Measurements from ENCODE around the gene MYO3B. TPM values are rescaled to one million over a fixed set of nuclear protein-coding genes. Genes with fewer than 3 reads are reported as not detected.

The MYO3B gene
- polyA plus RNA-seq, 1 of the 3 experiments (the other 2 are of a cell fraction): not detected

DNA sequence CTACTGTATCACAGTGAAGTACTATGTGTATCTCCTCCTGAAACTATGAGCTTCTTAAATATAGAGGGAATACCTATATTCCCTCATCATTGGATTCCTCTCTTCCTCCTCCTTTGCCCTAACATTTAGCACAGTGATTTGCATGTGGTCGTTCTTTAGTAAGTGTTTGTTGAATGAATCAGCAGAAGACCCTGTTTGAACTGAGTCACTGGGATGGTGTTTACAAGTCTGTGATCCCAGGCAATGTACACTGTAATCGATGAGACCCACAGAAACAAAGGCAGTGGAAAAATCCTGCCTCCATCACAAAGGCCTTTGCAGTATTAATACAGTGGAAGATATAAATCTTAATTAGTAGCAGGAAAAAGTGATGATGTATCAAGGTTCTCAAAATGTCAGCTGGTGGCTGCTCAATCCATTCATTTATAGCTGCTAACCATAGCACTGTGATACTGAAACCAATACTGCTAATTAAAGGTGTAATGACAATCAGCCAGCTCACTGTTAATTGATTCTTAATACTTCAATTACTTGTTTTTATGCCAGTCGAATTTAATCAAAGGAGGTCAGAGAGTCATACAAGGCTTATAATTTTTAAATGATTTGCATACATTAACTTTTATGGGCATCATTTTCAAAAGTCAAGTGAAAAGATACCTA, 20.8 kb upstream of the MYO3B start:
- TF ChIP-seq FOSL2 (IDR thresholded peaks at IDR 0.05; ENCODE audit: borderline replicate concordance, low read depth) (peak; percentile 21; the same call in 1 of the 2 replicates), EZH2phosphoT487 (IDR thresholded peaks at IDR 0.05; ENCODE audit: borderline replicate concordance, low read depth) (no peak)
- Histone ChIP-seq H3K9me3 (no peaks in the 10 kb centered on the region), H3K27ac (ENCODE audit: low read depth in 2 of 2, low read length in 1 of 2) (no peak overlapping the region), H3F3A (replicated peaks; ENCODE audit: insufficient read depth) (no peaks in the 10 kb centered on the region), H3K4me2 (no peak overlapping the region), H3K79me2 (ENCODE audit: insufficient read depth) (no peaks in the 10 kb centered on the region), H2AFZ (ENCODE audit: low read depth) (peak overlapping the region; percentile 35; the same call in 1 of the 2 replicates), H3K9ac (no peak overlapping the region), H4K20me1 (ENCODE audit: insufficient read depth) (no peaks in the 10 kb centered on the region), H3K27me3 (ENCODE audit: insufficient read depth) (no peaks in the 10 kb centered on the region), H3K4me1 (ENCODE audit: control insufficient read depth in 1 of 2, insufficient read depth in 2 of 2, low read depth in 1 of 2, low read length in 1 of 2) (peaks cover 9 to 28% of the 10 kb centered on the region in 2 experiments; a peak in 3 of 4 replicates), H3K9me2 (no peaks in the 10 kb centered on the region), H3K36me3 (replicated peaks in 1 of 2; ENCODE audit: control insufficient read depth in 1 of 2, insufficient read depth in 2 of 2, low read length in 1 of 2) (no peaks in the 10 kb centered on the region), H3K4me3 (ENCODE audit: low read depth in 2 of 2, low read length in 1 of 2) (no peak overlapping the region)
- ChIA-PET CTCF (interaction anchor here (1.1 to 1.2 kb wide), 2 partner anchors 167 to 656 kb away, joined by 3 read pairs; no protein-coding TSS in a partner anchor), POLR2A (no interaction called here)
- WGBS (ENCODE audit: low lambda C conversion rate): 36% methylated on average over 3 of the region's 3 CpGs
- no peak for DNase-seq

DNA sequence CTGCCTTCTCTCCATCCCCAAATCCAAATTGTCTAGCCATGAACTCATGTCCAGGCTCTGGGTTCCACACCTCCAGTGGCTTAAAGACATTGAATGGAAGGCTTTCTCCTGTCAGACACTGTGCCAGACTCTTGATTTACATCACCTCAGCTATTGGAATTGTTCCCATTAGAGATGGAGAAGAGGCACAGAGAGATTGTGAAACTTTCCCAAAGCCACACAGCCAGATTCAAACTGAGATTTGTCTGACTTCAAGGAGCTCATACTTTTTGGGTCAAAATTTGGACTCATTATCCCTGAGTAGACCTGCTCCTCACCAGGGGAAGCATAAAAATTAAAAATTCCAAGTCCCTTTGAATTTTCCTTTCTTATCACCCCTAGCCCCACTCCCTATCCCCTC, 18.9 kb upstream of the MYO3B start:
- CTCF ChIA-PET: interaction anchor here (0.9 kb wide), 1 partner anchor 15 kb away, joined by 4 read pairs; no protein-coding TSS in a partner anchor

More for the DNA sequence above, 18.9 kb upstream of the MYO3B start:
- Histone ChIP-seq H3K9ac (no peak overlapping the region), H3K27ac (ENCODE audit: low read depth in 2 of 2, low read length in 1 of 2) (no peak overlapping the region), H3K4me3 (ENCODE audit: low read depth in 2 of 2, low read length in 1 of 2) (no peak overlapping the region), H4K20me1 (ENCODE audit: insufficient read depth) (no peaks in the 10 kb centered on the region), H3F3A (replicated peaks; ENCODE audit: insufficient read depth) (no peaks in the 10 kb centered on the region), H3K9me3 (no peaks in the 10 kb centered on the region), H3K79me2 (ENCODE audit: insufficient read depth) (no peaks in the 10 kb centered on the region), H3K9me2 (no peaks in the 10 kb centered on the region), H3K4me1 (ENCODE audit: control insufficient read depth in 1 of 2, insufficient read depth in 2 of 2, low read depth in 1 of 2, low read length in 1 of 2) (peaks cover 9 to 28% of the 10 kb centered on the region in 2 experiments; a peak in 3 of 4 replicates), H2AFZ (ENCODE audit: low read depth) (no peak overlapping the region), H3K36me3 (replicated peaks in 1 of 2; ENCODE audit: control insufficient read depth in 1 of 2, insufficient read depth in 2 of 2, low read length in 1 of 2) (no peaks in the 10 kb centered on the region), H3K4me2 (no peak overlapping the region), H3K27me3 (ENCODE audit: insufficient read depth) (no peaks in the 10 kb centered on the region)
- TF ChIP-seq MEF2A (IDR thresholded peaks at IDR 0.05; ENCODE audit: borderline replicate concordance, low read depth) (no peak), CHD2 (IDR thresholded peaks at IDR 0.05; ENCODE audit: low read length, partially characterized antibody) (no peak), RAD21 (IDR thresholded peaks at IDR 0.05; ENCODE audit: low read length) (no peak), YY1 (IDR thresholded peaks at IDR 0.05; ENCODE audit: low read depth) (no peak), GABPA (IDR thresholded peaks at IDR 0.05; ENCODE audit: low read depth) (no peak), NRF1 (IDR thresholded peaks at IDR 0.05; ENCODE audit: low read depth, low read length) (no peak), SIN3A (IDR thresholded peaks at IDR 0.05; ENCODE audit: borderline replicate concordance, low read depth, low read length) (no peak), TAF1 (IDR thresholded peaks at IDR 0.05; ENCODE audit: borderline replicate concordance, low read depth, low read length) (no peak), GATA2 (CRISPR knock-in tag; IDR thresholded peaks at IDR 0.05) (no peak), MXI1 (IDR thresholded peaks at IDR 0.05; ENCODE audit: low read depth, low read length) (no peak), SMC3 (IDR thresholded peaks at IDR 0.05; ENCODE audit: low read depth, low read length) (no peak), FOSL2 (IDR thresholded peaks at IDR 0.05; ENCODE audit: borderline replicate concordance, low read depth) (no peak), TEAD4 (IDR thresholded peaks at IDR 0.05; ENCODE audit: borderline replicate concordance, insufficient read depth) (no peak)
- TF ChIP-seq, protein P1, sequence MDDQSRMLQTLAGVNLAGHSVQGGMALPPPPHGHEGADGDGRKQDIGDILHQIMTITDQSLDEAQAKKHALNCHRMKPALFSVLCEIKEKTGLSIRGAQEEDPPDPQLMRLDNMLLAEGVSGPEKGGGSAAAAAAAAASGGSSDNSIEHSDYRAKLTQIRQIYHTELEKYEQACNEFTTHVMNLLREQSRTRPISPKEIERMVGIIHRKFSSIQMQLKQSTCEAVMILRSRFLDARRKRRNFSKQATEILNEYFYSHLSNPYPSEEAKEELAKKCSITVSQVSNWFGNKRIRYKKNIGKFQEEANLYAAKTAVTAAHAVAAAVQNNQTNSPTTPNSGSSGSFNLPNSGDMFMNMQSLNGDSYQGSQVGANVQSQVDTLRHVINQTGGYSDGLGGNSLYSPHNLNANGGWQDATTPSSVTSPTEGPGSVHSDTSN (IDR thresholded peaks at IDR 0.05): no peak
- TF ChIP-seq, protein P2, sequence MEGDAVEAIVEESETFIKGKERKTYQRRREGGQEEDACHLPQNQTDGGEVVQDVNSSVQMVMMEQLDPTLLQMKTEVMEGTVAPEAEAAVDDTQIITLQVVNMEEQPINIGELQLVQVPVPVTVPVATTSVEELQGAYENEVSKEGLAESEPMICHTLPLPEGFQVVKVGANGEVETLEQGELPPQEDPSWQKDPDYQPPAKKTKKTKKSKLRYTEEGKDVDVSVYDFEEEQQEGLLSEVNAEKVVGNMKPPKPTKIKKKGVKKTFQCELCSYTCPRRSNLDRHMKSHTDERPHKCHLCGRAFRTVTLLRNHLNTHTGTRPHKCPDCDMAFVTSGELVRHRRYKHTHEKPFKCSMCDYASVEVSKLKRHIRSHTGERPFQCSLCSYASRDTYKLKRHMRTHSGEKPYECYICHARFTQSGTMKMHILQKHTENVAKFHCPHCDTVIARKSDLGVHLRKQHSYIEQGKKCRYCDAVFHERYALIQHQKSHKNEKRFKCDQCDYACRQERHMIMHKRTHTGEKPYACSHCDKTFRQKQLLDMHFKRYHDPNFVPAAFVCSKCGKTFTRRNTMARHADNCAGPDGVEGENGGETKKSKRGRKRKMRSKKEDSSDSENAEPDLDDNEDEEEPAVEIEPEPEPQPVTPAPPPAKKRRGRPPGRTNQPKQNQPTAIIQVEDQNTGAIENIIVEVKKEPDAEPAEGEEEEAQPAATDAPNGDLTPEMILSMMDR (IDR thresholded peaks at IDR 0.05): no peak
- TF ChIP-seq, protein P3, sequence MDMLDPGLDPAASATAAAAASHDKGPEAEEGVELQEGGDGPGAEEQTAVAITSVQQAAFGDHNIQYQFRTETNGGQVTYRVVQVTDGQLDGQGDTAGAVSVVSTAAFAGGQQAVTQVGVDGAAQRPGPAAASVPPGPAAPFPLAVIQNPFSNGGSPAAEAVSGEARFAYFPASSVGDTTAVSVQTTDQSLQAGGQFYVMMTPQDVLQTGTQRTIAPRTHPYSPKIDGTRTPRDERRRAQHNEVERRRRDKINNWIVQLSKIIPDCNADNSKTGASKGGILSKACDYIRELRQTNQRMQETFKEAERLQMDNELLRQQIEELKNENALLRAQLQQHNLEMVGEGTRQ (IDR thresholded peaks at IDR 0.05; ENCODE audit: borderline replicate concordance, low read depth, low read length): no peak
- POLR2A ChIA-PET: no interaction called here
- DNase-seq: no peak

Measured in SK-N-SH (cell line).